Subcutaneous preadipocyte (primary cell): Measurements from ENCODE around the gene AFM. TPM values are rescaled to one million over a fixed set of nuclear protein-coding genes. Genes with fewer than 3 reads are reported as not detected.

Source experiments
- small RNA-seq: library from RNA; depleted of rRNA; stranded (forward); fragments of <200 nt; gene quantifications from one replicate; pipeline ENCODE3, GENCODE V24; 2012
- total RNA-seq: library from RNA; depleted of rRNA; stranded (reverse); fragments of >200 nt; gene quantifications from 2 replicates; pipeline ENCODE4 v1.2.3, GENCODE V29; 2012

The AFM gene
- total RNA-seq = not detected in 2 replicates

GRCh38 chr4:73481358-73481757 lies at the start of gene AFM:
Gene AFM, plus strand, starts transcription at chr4:73481745. Its CDS starts 31 bp downstream, at chr4:73481776.

DNA sequence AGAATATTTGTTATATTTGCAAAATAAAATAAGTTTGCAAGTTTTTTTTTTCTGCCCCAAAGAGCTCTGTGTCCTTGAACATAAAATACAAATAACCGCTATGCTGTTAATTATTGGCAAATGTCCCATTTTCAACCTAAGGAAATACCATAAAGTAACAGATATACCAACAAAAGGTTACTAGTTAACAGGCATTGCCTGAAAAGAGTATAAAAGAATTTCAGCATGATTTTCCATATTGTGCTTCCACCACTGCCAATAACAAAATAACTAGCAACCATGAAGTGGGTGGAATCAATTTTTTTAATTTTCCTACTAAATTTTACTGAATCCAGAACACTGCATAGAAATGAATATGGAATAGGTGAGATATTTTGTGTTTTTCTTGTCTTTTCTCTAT lies 45.6 kb upstream of the AFM start, which contains the start of gene AFP:
Gene AFP, plus strand, starts transcription at position 238 of the 400 bp plus-strand sequence. Its CDS starts 42 bp downstream, at position 280.

Small RNA genes within 50 kb of the gene (small RNA-seq; reads per million reads assigned to genes)
- gene AC074250.1 = not detected

Other genes with a start within 250 kb of the AFM start
- gene ANKRD17, start 222.9 kb upstream of the AFM start, total RNA-seq = 58.1 and 76.2 TPM in 2 replicates
- not detected in 2 replicates for gene ALB, start 77.5 kb upstream of the AFM start, total RNA-seq
- gene AFP, start 45.5 kb upstream of the AFM start, total RNA-seq = 0.73 TPM in 1 of 2 replicates, not detected in the other
- under 0.01 TPM in 1 of 2 replicates, not detected in the other for gene RASSF6, start 138.7 kb downstream of the AFM start, total RNA-seq